ENCODE data around the gene SYTL3. TPM values are rescaled to one million over a fixed set of nuclear protein-coding genes. Genes with fewer than 3 reads are reported as not detected.

SYTL3 gene
- total and polyA plus RNA-seq, 2 of the 8 experiments (the other 6 are each of a cell fraction or from before 2014, with no cell fraction given): 0.27 to 0.99 TPM

- TF ChIP-seq, protein P1, sequence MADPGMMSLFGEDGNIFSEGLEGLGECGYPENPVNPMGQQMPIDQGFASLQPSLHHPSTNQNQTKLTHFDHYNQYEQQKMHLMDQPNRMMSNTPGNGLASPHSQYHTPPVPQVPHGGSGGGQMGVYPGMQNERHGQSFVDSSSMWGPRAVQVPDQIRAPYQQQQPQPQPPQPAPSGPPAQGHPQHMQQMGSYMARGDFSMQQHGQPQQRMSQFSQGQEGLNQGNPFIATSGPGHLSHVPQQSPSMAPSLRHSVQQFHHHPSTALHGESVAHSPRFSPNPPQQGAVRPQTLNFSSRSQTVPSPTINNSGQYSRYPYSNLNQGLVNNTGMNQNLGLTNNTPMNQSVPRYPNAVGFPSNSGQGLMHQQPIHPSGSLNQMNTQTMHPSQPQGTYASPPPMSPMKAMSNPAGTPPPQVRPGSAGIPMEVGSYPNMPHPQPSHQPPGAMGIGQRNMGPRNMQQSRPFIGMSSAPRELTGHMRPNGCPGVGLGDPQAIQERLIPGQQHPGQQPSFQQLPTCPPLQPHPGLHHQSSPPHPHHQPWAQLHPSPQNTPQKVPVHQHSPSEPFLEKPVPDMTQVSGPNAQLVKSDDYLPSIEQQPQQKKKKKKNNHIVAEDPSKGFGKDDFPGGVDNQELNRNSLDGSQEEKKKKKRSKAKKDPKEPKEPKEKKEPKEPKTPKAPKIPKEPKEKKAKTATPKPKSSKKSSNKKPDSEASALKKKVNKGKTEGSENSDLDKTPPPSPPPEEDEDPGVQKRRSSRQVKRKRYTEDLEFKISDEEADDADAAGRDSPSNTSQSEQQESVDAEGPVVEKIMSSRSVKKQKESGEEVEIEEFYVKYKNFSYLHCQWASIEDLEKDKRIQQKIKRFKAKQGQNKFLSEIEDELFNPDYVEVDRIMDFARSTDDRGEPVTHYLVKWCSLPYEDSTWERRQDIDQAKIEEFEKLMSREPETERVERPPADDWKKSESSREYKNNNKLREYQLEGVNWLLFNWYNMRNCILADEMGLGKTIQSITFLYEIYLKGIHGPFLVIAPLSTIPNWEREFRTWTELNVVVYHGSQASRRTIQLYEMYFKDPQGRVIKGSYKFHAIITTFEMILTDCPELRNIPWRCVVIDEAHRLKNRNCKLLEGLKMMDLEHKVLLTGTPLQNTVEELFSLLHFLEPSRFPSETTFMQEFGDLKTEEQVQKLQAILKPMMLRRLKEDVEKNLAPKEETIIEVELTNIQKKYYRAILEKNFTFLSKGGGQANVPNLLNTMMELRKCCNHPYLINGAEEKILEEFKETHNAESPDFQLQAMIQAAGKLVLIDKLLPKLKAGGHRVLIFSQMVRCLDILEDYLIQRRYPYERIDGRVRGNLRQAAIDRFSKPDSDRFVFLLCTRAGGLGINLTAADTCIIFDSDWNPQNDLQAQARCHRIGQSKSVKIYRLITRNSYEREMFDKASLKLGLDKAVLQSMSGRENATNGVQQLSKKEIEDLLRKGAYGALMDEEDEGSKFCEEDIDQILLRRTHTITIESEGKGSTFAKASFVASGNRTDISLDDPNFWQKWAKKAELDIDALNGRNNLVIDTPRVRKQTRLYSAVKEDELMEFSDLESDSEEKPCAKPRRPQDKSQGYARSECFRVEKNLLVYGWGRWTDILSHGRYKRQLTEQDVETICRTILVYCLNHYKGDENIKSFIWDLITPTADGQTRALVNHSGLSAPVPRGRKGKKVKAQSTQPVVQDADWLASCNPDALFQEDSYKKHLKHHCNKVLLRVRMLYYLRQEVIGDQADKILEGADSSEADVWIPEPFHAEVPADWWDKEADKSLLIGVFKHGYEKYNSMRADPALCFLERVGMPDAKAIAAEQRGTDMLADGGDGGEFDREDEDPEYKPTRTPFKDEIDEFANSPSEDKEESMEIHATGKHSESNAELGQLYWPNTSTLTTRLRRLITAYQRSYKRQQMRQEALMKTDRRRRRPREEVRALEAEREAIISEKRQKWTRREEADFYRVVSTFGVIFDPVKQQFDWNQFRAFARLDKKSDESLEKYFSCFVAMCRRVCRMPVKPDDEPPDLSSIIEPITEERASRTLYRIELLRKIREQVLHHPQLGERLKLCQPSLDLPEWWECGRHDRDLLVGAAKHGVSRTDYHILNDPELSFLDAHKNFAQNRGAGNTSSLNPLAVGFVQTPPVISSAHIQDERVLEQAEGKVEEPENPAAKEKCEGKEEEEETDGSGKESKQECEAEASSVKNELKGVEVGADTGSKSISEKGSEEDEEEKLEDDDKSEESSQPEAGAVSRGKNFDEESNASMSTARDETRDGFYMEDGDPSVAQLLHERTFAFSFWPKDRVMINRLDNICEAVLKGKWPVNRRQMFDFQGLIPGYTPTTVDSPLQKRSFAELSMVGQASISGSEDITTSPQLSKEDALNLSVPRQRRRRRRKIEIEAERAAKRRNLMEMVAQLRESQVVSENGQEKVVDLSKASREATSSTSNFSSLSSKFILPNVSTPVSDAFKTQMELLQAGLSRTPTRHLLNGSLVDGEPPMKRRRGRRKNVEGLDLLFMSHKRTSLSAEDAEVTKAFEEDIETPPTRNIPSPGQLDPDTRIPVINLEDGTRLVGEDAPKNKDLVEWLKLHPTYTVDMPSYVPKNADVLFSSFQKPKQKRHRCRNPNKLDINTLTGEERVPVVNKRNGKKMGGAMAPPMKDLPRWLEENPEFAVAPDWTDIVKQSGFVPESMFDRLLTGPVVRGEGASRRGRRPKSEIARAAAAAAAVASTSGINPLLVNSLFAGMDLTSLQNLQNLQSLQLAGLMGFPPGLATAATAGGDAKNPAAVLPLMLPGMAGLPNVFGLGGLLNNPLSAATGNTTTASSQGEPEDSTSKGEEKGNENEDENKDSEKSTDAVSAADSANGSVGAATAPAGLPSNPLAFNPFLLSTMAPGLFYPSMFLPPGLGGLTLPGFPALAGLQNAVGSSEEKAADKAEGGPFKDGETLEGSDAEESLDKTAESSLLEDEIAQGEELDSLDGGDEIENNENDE (IDR thresholded peaks at IDR 0.05; ENCODE audit: insufficient replicate concordance, low read length): no peak
- no peak for TF ChIP-seq CTBP2 (IDR thresholded peaks at IDR 0.05; ENCODE audit: borderline replicate concordance, insufficient read depth, insufficient read length, low read length)
- TF ChIP-seq RAD21 (IDR thresholded peaks at IDR 0.05 in 1 of 2, conservative IDR thresholded peaks at IDR 0.05 in 1 of 2; ENCODE audit: low read depth in 2 of 2, low read length in 2 of 2): no peak
- no peak for TF ChIP-seq SAP30 (IDR thresholded peaks at IDR 0.05; ENCODE audit: insufficient read depth, insufficient replicate concordance, low read length)
- no peak for TF ChIP-seq SUZ12 (IDR thresholded peaks at IDR 0.05; ENCODE audit: low read length)
- TF ChIP-seq KDM5A (IDR thresholded peaks at IDR 0.05; ENCODE audit: low read length): no peak
Measured at GRCh38 chr6:158795516-158795915, 145.7 kb downstream of the SYTL3 start (continued).
